ENCODE measurements around the gene GOSR1. TPM values are rescaled to one million over a fixed set of nuclear protein-coding genes. Genes with fewer than 3 reads are reported as not detected.
A peak's percentile ranks its signal among the peaks of the same experiment; 100 is the strongest.
"Not testable (repeated sequence)": the region's sequence is repeated elsewhere in the genome, so short reads cannot be mapped to it uniquely, and the experiment has no call there.

The GOSR1 gene
- total RNA-seq, 1 donor from 2014 or later = 46.1 TPM

DNA sequence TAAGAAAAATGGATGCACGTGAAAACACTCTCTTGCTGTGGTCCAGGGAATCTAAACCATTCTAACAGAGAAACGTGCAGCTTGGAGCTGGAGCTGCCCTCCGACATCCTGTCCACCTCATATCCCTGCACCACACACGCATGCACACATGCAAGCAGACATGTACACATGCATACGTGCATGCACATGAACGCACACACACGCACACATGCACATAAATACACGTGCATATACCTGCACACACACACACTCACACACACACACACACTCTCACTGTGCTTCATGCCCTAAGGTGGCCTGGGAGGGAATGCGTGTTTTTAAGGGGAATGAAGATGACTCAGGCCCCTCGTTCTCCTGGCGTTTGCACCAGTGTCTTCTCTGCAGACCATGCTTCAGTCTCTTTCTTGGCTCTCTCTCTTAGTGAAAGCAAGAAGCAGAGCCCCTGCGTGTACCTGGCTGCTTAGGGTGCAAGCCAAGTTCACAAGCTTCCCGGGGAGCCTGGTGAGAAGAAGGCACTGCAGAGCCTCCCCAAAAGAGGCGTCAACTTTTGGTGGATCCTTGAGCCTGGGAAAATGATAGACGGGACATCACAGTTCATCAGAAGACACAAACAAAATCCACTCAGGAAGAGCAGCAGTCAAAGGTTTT, 72.8 kb downstream of the GOSR1 start:
- H3K27ac Mint-ChIP-seq (ENCODE audit: unreplicated experiment) = no peak overlapping the region

GRCh38 chr17:30550512-30551273, 73.5 kb downstream of the GOSR1 start:
- peaks cover 2% of the 10 kb centered on the region for H3K9me3 Mint-ChIP-seq (ENCODE audit: unreplicated experiment)

More for the DNA sequence above, 72.8 kb downstream of the GOSR1 start:
- H3K36me3 Mint-ChIP-seq (ENCODE audit: unreplicated experiment) = peaks cover 5% of the 10 kb centered on the region
- no peak overlapping the region for H3K4me3 Mint-ChIP-seq (ENCODE audit: unreplicated experiment)
- H3K27me3 Mint-ChIP-seq (ENCODE audit: unreplicated experiment) = no peaks in the 10 kb centered on the region
- H3K9me3 Mint-ChIP-seq (ENCODE audit: unreplicated experiment) = peaks cover 2% of the 10 kb centered on the region
- H3K4me1 Mint-ChIP-seq (ENCODE audit: low read depth, unreplicated experiment) = peaks cover 13% of the 10 kb centered on the region
- no peak for TF ChIP-seq CTCF (IDR thresholded peaks at IDR 0.05; ENCODE audit: partially characterized antibody, unreplicated experiment)
- no peak for DNase-seq

DNA sequence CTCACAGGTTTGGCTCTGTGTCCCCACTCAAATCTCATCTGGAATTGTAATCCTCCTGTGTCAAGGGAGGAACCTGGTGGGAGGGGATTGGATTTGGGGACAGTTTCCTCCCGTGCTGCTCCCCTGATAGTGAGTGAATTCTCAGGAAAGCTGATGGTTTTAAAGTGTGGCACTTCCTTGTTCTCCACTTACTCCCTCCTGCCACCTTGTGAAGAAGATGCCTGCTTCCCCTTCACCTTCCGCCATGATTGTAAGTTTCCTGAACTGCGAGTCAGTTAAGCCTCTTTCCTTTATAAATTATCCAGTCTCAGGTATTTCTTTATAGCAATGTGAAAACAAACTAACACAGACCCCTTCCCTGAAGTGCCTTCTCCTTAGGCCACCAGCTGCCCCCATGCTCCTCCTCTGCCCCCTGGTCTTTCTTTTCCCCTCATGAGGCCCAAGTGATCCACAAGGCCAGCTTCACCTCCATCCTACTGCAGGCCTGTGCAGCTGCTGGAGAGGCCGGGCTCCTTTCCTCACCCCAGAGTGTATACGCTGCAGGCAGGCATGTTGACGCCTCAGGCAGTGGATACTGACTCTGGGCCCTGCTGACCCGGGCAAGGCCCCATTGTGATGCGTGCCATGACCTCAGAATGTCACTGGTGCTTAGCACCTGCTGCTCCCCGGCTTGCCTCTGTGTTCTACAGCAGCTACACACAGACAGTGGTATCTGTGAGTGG, 74.2 kb downstream of the GOSR1 start:
- not testable (repeated sequence) for DNase-seq; H3K27me3 Mint-ChIP-seq (ENCODE audit: unreplicated experiment); H3K36me3 Mint-ChIP-seq (ENCODE audit: unreplicated experiment); H3K9me3 Mint-ChIP-seq (ENCODE audit: unreplicated experiment)
- peak overlapping the region; percentile 12 for H3K4me3 Mint-ChIP-seq (ENCODE audit: unreplicated experiment)
- H3K4me1 Mint-ChIP-seq (ENCODE audit: low read depth, unreplicated experiment) = peaks cover 13% of the 10 kb centered on the region
- peak overlapping the region; percentile 44 for H3K27ac Mint-ChIP-seq (ENCODE audit: unreplicated experiment)

More at GRCh38 chr17:30550512-30551273, 73.5 kb downstream of the GOSR1 start:
- peak; percentile 46 for DNase-seq
- Mint-ChIP-seq H3K4me3 (ENCODE audit: unreplicated experiment) (no peak overlapping the region), H3K4me1 (ENCODE audit: low read depth, unreplicated experiment) (peaks cover 13% of the 10 kb centered on the region), H3K27me3 (ENCODE audit: unreplicated experiment) (peaks cover 2% of the 10 kb centered on the region), H3K27ac (ENCODE audit: unreplicated experiment) (no peak overlapping the region), H3K36me3 (ENCODE audit: unreplicated experiment) (peaks cover 5% of the 10 kb centered on the region)
- no peak for TF ChIP-seq CTCF (IDR thresholded peaks at IDR 0.05; ENCODE audit: partially characterized antibody, unreplicated experiment)

DNA sequence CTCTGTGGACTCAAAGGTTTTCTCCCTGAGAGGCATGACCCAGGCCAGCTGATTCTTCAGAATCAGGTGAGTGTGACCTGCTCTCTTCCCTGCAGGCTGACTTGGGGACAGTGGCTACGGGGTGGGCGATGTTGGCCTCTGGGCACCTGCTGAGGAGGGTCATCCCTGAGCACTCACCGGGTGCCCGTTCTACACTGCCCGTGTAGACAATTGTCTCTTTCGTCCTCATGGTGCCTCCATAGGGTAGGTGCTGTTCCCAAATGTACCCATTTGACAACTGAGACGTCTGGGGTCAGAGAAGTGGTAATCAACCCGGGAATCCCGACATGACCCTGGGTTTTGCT, 74.8 kb downstream of the GOSR1 start:
- Mint-ChIP-seq H3K4me3 (ENCODE audit: unreplicated experiment) (no peak overlapping the region), H3K4me1 (ENCODE audit: low read depth, unreplicated experiment) (peaks cover 13% of the 10 kb centered on the region), H3K27me3 (ENCODE audit: unreplicated experiment) (peaks cover 2% of the 10 kb centered on the region), H3K9me3 (ENCODE audit: unreplicated experiment) (peaks cover 2% of the 10 kb centered on the region), H3K27ac (ENCODE audit: unreplicated experiment) (no peak overlapping the region), H3K36me3 (ENCODE audit: unreplicated experiment) (peaks cover 5% of the 10 kb centered on the region)
- DNase-seq = no peak
- no peak for TF ChIP-seq CTCF (IDR thresholded peaks at IDR 0.05; ENCODE audit: partially characterized antibody, unreplicated experiment)

DNA sequence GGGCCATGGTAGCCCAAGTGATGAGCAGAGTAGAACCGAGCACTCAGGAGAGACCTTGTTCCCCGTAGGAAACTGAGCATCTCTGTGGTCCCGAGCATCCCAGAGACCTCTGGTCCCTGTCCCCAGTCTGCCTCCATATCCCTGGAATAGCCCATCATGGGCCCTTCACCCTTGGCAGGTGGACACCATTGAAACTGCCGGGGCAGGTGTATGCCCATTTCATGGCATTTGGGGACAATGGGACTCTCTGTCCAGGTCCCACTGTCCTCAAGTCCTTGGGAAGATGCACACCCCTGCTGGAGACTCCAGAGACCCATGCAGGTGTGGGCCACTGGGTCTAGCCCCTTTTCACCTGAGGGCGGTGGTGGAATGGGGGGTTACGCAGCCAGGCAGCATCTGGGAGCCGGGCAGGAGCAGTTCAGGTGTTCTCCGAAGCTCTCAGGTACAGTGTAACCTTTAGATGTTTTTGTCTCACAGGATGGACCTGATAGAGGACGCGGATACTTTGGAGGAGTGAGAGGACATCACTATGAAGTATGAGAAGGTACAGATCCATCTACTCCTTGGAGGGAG, 75.9 kb downstream of the GOSR1 start:
- no peak for TF ChIP-seq CTCF (IDR thresholded peaks at IDR 0.05; ENCODE audit: partially characterized antibody, unreplicated experiment)
- Mint-ChIP-seq H3K27ac (ENCODE audit: unreplicated experiment) (no peak overlapping the region), H3K9me3 (ENCODE audit: unreplicated experiment) (peaks cover 5% of the 10 kb centered on the region), H3K27me3 (ENCODE audit: unreplicated experiment) (peaks cover 2% of the 10 kb centered on the region), H3K36me3 (ENCODE audit: unreplicated experiment) (peaks cover 5% of the 10 kb centered on the region), H3K4me3 (ENCODE audit: unreplicated experiment) (no peak overlapping the region), H3K4me1 (ENCODE audit: low read depth, unreplicated experiment) (peaks cover 13% of the 10 kb centered on the region)
- no peak for DNase-seq

DNA sequence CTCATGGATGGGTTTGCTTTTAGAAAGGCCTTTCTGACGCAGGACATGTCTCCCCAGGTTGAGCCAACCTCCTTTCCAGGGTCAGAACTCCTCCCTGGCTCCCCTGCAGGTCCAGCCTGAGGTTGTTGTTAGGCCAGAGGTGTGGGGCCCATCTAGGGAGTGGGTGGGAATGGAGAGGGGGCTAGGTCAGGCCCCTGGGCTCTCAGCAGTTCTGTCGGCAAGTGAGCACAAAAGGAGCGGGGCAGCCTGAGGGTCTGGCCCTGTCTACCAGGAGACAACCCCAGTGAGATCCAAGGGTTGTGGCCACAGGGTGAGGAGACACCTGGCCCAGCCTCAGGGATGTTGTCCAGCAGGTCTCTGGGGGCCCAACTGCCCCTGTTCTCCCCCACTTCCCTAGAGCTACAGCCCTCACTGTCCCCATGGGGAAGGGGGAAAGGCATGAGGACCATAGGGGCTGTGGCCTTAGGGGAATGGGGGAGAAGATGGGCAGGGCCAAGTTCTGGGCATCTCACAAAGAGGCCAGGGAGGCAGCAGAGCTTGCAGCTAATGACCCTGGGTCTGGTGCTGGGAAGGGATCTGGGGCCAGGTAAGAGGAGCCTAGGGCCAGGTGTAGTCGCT, 76.7 kb downstream of the GOSR1 start:
- H3K36me3 Mint-ChIP-seq (ENCODE audit: unreplicated experiment); H3K27ac Mint-ChIP-seq (ENCODE audit: unreplicated experiment); H3K4me3 Mint-ChIP-seq (ENCODE audit: unreplicated experiment); H3K9me3 Mint-ChIP-seq (ENCODE audit: unreplicated experiment); DNase-seq; H3K27me3 Mint-ChIP-seq (ENCODE audit: unreplicated experiment): not testable (repeated sequence)
- peaks cover 13% of the 10 kb centered on the region for H3K4me1 Mint-ChIP-seq (ENCODE audit: low read depth, unreplicated experiment)

Measured in glutamatergic neuron (in vitro differentiated cells).